Dedifferentiated amniotic fluid mesenchymal stem cell (primary cell): ENCODE data around the gene DAP.
"Not testable (repeated sequence)": the region's sequence is repeated elsewhere in the genome, so short reads cannot be mapped to it uniquely, and the experiment has no call there.

ENCODE experiments used
- DNase-seq: peaks from one replicate; pipeline ENCODE4 v3.0.0-alpha.2; 2016; ENCODE audit errors: extremely low spot score

The DAP gene

DNA sequence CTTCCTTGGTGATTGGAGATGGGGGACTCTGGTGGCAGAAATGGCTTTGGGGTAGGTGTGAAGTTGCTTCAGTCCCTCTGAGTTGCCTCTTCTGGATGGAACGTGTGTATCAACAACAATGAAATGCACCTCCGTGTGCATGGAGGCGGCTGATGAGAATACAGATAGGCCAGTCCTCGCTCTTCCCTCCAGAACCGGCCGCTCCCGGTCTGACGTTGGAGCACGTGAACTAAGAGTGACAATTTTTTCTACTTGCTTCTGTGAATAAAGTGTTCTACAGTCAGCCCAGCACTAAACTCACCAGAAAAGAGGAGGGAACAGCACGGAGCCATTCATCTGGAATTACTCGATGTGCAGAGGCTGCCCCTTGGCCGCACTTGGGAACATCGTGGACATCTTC is 106.5 kb downstream of the DAP start:
- DNase-seq = no peak

DNA sequence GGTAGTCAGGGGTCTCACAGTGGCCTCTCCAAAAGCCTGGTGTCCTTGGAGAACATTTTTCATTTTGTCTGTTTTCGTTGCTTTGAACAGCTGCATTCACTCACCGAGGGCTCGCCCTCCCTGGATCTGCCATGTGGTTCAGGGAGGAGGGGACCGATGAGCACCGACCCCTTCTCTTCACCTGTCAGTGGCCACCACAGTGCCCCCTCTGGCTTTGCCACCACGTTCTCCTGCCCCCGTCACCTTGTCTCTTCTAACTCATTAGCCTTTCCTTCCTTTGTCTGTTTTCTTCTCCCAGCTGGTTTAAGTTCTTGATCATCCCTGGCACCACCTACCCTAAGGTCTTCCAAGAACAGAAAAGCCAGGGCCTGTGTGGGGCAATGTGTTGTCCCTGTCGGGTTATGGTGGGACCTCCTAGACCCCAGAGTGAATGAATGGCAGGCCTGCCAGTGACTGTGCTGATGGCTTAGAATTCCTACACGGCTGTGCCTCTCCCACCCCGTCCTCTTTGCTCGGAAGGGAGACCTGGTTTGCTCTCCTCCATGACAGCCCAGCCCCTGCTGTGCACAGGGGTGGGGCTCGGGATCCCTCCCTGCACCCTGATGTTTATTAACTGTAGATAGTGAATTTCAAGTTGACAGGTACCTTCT is 107.2 kb downstream of the DAP start:
- DNase-seq = no peak

DNA sequence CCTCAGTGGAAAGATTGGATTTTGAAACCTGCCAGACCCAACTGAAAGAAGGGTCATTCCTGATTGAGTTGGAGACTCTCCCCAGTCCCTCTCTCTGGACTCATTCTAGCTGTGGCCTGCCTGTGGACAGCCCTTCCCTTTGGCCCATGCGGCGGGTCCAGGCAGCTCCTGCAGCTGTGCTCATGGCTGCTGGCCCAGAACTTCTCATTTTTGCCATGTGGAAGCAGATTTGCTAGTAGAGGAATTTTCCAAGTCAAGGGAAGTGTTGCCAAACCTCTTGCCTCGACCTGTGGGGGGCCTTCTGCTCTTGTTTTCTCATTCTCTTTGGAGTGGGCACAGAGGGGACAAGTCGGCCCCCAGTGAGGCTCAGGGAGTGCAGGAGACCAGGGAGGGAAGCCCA is 108.0 kb downstream of the DAP start:
- DNase-seq = no peak

DNA sequence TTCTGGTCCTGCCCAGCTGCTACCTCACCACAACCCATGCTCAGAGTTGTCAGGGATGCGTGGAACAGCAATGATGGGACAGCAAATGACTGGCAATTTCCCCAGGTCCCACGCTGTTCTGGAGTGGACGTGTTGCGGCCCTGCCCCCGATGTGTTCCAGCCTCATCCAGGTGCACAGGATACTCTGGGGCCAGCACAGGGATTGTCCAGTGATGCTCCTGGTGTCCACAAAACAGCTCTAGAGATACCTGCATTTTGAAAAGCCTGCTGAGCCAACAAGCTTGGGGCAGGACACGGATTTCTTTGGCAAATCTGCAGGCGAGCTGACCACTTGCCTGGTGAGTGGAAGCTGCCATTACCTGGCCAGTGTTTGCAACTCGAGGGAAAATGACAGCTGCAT is 108.4 kb downstream of the DAP start:
- no peak for DNase-seq

DNA sequence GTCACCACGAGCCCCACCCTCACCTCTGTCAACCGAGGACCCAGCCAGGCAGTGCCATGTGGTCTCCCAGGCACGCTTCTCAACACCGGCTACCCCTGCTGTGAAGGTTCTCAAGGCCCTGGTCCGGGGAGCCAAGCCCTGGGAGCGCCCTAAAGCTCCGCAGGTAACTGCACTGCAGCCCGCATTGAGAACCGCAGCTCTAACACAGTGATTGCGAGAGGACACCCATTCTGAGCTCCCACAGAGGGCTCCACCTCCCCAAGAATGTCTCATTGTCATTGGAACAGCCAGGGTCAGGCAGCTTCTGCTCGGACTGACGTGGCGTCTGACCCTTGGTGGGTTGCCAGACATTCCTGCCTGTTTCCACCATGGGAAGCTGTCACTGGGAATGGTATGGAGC is 108.9 kb downstream of the DAP start:
- no peak for DNase-seq

DNA sequence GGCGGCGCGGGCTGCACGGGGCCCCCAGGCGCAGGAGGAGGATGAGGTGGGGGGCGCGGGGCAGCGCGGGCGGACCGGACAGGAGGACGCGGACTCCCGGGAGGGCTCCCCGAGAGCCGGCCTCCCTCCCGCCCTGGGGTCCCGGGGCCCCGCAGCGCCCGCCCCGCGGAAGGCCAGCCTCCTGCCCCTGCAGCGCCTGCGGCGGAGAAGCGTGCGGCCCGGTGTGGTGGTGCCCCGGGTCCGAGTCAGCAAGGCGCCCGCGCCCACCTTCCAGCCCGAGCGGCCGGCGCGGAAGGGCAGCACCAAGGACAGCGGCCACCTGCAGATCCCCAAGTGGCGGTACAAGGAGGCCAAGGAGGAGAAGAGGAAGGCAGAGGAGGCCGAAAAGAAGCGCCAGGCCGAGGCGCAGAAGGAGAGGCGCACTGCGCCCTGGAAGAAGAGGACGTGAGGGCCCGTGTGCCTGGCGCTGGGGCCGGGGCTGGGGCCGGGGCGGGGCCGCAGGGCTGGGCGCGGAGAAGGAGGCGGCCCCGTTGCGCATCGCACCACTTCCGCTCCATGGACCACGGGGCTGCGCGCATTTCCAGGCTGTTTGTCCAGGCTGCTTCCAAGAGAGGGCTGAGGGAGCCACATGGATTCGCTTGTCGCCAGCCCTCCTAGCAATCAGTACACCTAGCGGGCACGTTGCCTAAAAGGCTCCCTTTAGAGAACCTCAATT is 111.2 kb downstream of the DAP start:
- DNase-seq = no peak

DNA sequence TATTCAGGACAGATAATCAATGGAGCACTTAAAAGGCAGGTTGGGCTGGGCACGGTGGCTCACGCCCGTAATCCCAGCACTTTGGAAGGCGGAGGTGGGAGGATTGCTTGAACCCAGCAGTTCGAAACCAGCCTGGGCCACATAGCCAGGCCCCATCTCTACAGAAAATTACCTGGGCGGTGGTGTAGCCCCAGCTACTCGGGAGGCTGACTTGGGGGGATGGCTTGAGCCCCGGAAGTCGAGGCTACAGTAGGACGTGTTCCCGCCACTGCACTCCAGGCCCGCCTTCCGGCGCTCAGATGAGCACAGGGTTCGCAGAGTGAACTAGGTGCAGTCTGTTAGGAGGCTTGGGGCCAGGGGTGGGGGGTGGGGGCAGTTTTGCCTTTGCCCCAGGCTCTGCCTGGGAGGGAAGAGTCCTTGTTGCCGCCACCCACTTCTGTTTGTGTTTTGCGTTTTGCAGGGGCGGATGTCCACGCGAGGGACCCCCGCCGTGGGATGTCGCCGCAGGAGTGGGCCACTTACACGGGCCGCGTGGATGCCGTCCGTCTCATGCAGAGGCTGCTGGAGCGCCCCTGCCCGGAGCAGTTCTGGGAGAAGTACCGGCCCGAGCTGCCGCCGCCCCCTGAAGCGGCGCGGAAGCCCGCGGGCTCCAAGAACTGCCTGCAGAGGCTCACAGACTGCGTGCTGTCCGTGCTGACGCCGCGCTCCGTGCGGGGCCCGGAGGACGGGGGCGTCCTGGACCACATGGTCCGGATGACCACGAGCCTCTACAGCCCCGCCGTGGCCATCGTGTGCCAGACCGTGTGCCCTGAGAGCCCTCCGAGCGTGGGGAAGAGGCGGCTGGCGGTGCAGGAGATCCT is 112.0 kb downstream of the DAP start:
- no peak for DNase-seq

DNA sequence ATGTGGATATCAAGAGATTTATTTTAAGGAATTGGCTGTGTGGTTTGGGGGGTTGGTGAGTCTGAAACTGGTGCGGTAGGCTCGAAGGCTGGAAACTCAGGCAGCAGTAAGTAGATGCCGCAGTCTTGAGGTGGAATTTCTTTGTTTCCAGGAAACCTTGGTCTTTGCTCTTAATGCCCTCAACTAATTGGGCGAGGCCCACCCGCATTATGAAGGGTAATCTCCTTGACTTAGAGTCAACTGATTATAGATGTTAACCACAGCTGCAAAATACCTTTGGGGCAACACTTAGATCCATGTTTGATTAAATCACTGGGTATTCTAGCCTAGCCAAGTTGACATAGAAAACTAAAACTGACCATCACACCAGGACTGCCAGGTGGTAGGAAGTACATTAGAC is 113.4 kb downstream of the DAP start:
- DNase-seq = no peak

DNA sequence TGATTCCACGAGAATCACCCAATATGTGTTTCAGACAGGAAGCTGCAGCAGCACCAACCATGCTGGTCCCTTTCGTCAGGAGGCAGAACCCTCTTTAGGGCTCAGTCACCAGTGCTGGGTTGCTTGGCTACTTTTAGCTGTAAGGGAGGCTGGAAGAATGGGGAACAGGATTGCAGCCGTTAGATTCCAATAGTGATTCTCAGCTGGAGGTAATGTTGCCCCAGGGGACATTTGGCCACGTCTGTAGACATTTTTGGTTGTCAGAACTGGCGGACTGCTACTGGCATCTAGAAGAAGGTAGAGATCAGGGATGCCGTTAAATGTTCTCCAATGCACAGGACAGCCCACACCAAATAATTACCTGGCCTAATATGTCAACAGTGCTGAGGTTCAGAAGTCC is 115.4 kb downstream of the DAP start:
- no peak for DNase-seq

DNA sequence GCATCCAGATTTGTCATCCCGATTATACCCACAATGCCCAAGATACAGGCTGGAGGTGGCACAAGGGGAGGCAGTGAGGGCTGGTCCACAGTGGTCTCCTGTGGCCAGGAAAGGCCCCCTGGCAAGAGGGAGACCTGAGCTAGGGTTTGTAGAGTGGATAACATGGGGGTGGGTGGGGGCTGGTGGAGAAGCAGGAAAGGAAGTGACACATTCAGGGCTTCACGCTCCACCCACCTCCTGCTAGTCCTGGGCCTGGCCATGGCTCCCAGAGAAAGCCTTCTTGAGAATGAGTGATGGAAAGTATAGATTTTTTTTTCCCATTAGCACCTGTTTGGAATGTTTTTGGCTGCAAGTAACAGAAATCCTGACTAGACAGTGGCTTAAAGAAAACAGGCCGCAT is 115.9 kb downstream of the DAP start:
- DNase-seq = no peak

DNA sequence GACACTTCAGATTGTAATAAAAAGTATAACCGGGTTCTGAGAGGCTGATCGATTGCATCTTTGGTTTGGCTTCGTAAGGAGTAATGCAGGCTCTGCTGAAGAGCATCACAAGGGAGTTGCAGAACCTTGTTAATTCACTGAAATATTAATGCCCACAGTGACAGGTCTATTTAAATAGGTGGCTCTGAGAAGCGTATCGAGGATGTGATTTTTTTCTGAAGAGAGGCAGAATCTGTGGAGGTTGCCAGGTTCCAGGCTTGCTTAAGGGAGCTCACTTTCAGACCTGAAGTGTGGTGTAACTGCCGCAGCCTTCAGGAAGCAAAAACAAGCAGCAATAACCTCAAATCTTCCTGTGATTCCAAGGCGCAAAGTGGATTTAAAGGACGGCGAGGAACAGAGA is 116.8 kb downstream of the DAP start:
- DNase-seq = no peak

DNA sequence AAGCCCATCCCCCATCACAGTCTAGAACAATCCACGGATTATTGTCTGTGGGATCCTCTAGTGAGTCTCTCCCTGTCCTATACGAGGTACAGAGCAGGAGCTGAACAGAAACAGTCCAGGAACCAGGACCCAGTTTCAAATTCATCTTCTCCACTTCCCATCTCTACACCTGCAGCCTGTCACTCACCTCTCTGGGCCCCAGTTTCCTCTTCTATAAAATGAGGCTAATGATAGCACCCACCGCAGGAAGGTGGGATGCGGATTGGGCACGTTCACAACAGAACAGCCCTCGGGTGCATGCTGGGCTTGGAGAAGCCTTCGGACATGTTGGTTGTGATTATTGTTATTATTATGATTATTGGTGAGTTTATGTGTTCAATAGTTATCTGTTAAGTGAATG is 118.7 kb downstream of the DAP start:
- no peak for DNase-seq

DNA sequence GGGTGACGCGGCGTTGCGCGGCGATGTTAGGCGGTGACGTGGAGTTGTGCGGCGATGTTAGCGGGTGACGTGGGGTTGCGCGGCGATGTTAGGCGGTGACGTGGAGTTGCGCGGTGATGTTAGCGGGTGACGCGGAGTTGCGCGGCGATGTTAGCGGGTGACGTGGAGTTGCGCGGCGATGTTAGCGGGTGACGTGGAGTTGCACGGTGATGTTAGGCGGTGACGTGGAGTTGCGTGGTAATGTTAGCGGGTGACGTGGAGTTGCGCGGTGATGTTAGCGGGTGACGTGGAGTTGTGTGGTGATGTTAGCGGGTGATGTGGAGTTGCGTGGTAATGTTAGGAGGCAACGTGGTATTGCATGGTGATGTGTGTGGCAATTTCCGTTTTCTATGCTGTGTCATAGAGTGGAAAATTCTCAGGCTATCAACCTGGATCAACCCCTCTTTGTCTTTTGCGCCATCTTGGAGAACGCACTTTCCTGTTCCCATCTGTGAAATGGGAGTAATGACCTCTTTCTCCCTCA is 121.1 kb downstream of the DAP start:
- DNase-seq = no peak

DNA sequence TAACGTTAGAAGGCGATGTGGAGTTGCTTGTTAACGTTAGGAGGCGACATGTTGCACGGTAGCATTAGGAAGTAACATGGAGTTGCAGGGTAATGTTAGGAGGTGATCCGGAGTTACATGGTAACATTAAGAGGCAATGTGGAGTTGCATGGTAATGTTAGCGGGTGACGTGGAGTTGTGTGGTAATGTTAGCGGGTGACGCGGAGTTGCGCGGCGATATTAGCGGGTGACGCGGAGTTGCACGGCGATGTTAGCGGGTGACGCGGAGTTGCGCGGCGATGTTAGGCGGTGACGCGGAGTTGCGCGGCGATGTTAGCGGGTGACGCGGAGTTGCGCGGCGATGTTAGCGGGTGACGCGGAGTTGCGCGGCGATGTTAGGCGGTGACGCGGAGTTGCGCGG is 122.3 kb downstream of the DAP start:
- DNase-seq = not testable (repeated sequence)

DNA sequence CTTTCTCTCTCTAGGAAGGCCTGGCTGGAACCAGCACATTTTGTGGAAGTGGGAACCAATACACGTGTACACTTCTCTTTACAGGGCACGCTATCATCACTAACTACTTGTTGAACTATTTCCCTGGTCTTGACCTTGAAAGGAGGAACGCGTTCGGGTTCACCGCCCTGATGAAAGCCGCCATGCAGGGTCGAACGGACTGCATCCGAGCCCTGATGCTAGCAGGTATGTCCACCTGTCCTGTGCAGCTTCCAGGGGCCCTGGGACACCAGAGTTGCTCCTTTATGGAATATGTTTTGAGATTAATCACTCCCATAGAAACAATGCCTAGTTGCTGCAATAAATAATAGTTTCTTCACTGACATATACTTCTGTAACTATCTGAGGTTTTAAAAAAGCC is 123.1 kb downstream of the DAP start:
- DNase-seq = no peak

DNA sequence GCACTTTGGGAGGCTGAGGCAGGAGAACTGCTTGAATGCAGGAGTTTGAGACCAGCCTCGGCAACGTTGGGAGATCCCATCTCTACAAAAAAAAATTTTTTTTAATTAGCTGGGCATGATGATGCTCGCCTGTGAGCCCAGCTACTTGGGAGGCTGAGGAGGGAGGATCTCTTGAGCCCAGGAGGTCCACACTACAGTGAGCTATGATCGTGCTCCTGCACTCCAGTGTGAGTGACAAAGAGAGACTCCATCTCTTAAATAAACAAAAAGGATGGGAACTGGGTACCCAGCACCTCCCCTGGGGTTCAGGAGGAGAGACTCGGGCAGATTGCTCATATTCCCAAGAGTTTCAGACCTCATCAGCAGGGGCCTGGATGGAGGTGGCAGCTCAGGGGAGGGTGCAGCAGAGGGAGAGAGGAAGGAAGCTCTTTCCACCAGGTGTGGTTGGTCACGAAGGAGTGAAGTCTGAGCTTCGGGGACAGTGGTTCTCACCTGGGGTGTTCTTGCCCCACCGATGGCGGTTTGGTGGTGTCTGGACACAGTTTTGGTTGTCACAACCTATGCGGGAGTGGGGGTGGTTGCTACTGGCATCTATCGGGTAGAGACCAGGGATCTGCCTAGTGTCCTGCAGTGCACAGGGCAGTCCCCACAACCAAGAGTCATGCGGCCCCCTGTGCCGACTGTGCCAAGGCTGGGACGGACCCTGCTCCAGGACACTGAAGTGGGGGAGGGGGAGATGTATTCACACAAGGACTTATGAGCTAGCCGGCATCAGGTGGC is 124.5 kb downstream of the DAP start:
- DNase-seq = no peak

DNA sequence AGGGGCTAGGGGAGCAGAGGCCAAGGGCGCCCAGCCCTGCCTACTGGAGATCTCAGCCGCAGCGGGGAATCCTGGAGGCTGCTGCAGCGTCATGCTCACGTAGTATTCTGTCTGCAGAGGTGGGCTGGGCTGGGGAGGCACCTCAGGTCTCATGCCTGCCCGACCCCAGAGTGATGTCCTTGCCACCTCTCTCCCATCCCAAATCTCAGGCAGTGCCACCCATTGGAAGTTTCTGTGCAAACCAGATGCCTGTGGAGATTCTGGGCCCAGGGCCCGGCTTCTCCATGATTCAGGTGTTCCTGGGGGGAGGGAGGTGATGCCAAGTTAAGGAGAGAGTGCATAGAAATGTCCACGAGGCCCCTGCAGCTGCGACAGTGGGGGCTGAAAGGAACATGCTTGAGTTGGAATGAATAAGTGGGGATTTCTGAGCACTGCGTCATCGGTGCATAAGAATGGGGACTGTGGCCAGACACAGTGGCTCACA is 125.1 kb downstream of the DAP start:
- DNase-seq = no peak

DNA sequence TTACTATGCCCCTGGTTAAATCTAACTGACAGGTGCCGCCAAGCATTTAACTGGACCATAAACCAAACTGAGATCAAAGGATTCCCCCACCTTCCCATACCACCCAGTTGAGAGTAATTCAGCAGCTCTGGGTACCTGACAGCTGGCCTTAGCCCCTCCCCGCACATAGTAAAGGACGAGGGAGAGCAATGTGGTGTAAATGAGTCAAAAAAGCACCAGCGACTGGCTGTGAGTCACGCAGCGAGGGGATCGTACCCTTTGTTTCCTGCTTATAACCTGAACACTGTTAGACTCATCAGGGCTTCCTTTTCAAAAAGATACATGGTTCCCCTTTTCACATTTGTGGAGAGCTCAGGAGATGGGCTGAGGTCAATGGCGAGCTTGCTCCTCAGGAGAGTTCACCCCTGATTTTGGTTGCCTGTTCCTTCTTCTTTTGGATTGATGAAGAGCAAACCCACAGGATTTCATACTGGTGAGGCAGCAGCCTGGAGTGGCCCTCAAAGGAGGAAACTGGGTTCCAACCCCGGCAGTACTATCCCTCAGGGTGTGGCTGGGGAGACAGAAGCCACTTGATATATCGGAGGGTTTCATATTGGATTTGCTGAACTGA is 125.7 kb downstream of the DAP start:
- no peak for DNase-seq

DNA sequence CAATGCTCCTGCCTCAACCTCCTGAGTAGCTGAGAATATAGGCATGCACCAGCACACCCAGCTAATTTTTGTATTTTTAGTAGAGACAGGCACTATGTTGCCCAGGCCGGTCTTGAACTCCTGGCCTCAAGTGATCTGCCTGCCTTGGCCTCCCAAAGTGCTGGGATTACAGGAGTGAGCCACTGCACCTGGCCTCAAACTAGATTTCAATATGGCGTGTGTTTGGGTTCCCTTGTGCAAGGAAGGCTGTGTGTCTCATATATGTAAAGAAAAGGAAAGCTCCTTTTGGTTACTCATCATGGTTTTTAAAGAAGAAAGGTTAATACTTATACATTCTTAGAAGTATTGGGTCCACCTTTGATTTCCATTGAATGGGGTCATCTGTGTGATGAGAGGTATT is 126.5 kb downstream of the DAP start:
- no peak for DNase-seq

DNA sequence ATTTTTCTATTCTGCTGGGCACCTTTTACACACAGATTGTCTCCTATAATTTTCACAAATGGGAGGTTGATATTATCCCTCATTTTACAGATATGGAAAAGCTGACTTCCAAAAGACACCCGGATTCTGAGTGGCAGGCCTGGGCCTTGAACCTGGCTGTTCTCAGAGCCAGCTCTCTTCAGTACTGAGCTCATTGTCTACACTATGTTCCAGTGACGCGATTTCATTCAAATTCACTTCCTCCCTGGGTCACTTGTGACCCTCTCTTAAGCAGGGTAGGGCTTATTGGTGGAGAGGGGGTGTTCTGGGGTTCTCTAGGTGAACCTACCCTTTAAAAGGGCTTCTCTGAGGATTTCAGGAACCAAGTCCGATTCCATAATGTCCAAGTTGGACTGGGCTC is 127.0 kb downstream of the DAP start:
- no peak for DNase-seq
